ENCODE data around the gene NGEF.

Gene NGEF

DNA sequence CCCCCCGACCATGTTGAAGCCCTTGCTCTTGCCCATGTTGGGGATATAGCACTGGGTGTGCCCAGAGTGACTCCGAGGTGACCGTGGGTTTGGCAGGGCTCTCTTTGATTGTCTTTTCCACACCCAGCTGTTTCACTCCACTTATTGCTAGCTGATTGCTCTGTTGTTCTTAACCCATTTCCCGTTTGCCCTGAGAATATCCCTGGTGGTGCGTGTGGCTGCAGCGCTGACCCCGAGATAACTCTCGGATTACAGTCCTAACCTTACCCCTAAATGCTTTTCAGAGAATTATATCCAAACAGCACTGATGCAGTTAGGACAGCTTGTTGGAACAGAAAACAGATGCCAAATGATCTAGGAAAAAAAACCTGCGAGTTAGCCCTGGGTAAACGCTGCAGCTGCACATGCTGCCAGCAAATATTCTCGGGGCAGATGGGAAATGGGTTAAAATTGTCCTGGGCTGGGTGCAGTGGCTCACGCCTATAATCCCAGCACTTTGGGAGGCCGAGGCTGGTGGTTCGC lies 177.3 kb downstream of the NGEF start:
- Histone ChIP-seq H3K36me3 (ENCODE audit: insufficient read depth, low read length) (peaks cover 66% of the 10 kb centered on the region; the same call in 1 of the 2 replicates), H3K27ac (ENCODE audit: low read depth, low read length, poor library complexity, severe bottlenecking) (no peak overlapping the region), H3K9me3 (ENCODE audit: low read length) (no peaks in the 10 kb centered on the region), H3K4me2 (ENCODE audit: low read length) (no peak overlapping the region), H3K79me2 (ENCODE audit: insufficient read depth, low read length) (no peaks in the 10 kb centered on the region), H3K4me3 (ENCODE audit: low read depth, low read length, poor library complexity, severe bottlenecking) (no peak overlapping the region), H2AFZ (ENCODE audit: low read length) (no peak overlapping the region), H3K4me1 (ENCODE audit: insufficient read depth, low read length, severe bottlenecking) (peaks cover 37% of the 10 kb centered on the region), H4K20me1 (ENCODE audit: insufficient read depth, low read length) (no peaks in the 10 kb centered on the region), H3F3A (ENCODE audit: insufficient read depth, low read length) (no peaks in the 10 kb centered on the region), H3K9me2 (ENCODE audit: low read depth, low read length) (no peaks in the 10 kb centered on the region), H3K9ac (ENCODE audit: low read length) (no peak overlapping the region), H3K27me3 (ENCODE audit: insufficient read depth, low read length) (no peaks in the 10 kb centered on the region)
- TF ChIP-seq, protein P1, sequence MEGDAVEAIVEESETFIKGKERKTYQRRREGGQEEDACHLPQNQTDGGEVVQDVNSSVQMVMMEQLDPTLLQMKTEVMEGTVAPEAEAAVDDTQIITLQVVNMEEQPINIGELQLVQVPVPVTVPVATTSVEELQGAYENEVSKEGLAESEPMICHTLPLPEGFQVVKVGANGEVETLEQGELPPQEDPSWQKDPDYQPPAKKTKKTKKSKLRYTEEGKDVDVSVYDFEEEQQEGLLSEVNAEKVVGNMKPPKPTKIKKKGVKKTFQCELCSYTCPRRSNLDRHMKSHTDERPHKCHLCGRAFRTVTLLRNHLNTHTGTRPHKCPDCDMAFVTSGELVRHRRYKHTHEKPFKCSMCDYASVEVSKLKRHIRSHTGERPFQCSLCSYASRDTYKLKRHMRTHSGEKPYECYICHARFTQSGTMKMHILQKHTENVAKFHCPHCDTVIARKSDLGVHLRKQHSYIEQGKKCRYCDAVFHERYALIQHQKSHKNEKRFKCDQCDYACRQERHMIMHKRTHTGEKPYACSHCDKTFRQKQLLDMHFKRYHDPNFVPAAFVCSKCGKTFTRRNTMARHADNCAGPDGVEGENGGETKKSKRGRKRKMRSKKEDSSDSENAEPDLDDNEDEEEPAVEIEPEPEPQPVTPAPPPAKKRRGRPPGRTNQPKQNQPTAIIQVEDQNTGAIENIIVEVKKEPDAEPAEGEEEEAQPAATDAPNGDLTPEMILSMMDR (IDR thresholded peaks at IDR 0.05; ENCODE audit: low read length) = no peak
- TF ChIP-seq EZH2 (IDR thresholded peaks at IDR 0.05; ENCODE audit: borderline replicate concordance, low read length) = no peak

DNA sequence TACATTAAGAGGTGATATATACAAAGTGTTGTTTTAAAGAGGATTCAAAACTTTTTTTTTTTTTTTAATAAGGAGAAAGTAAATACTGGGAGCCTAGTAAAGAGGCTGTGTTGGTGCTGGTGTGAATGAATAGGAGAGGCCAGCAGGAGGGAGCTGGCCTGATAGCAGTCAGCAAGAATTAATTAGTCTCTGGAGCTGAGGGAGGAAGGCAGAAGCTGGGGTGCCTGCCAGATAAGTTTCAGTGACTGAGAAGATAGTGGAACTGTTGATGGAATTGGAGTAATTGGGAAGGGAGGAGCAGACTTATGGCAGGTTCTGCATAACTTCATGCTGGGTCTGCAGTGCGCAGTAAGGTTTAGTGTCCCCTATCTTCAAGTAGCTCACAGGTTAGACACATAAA lies 179.2 kb downstream of the NGEF start:
- Histone ChIP-seq H3F3A (ENCODE audit: insufficient read depth, low read length) (no peaks in the 10 kb centered on the region), H3K9me2 (ENCODE audit: low read depth, low read length) (no peaks in the 10 kb centered on the region), H3K27ac (ENCODE audit: low read depth, low read length, poor library complexity, severe bottlenecking) (no peak overlapping the region), H3K27me3 (ENCODE audit: insufficient read depth, low read length) (no peaks in the 10 kb centered on the region), H3K4me1 (ENCODE audit: insufficient read depth, low read length, severe bottlenecking) (peaks cover 22% of the 10 kb centered on the region), H4K20me1 (ENCODE audit: insufficient read depth, low read length) (no peaks in the 10 kb centered on the region), H2AFZ (ENCODE audit: low read length) (no peak overlapping the region), H3K36me3 (ENCODE audit: insufficient read depth, low read length) (peaks cover 58% of the 10 kb centered on the region; the same call in 1 of the 2 replicates), H3K9me3 (ENCODE audit: low read length) (no peaks in the 10 kb centered on the region), H3K4me3 (ENCODE audit: low read depth, low read length, poor library complexity, severe bottlenecking) (no peak overlapping the region), H3K4me2 (ENCODE audit: low read length) (no peak overlapping the region), H3K79me2 (ENCODE audit: insufficient read depth, low read length) (no peaks in the 10 kb centered on the region), H3K9ac (ENCODE audit: low read length) (no peak overlapping the region)
- TF ChIP-seq EZH2 (IDR thresholded peaks at IDR 0.05; ENCODE audit: borderline replicate concordance, low read length) = no peak
- TF ChIP-seq, protein P1 (IDR thresholded peaks at IDR 0.05; ENCODE audit: low read length) = no peak

DNA sequence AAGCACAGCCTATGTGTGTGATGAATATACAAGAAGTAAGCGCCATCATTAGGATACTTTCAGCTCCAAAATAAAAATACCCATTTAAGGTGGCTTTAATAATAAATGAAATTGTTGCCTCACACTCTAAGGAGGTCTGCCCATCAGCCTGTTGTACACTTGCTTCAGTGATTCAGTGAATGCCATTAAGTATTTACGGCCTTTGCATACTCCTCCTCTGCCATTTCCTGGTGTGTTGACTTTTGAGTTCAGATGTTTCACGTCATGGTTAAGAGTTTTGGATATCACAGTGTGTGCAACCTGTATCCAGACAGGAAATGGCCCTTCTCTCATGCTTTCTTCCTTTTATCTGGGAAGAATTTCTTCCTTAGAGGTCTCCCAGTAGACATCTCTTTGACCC lies 181.6 kb downstream of the NGEF start:
- H3K36me3 ChIP-seq (ENCODE audit: insufficient read depth, low read length) = peaks cover 50% of the 10 kb centered on the region; the same call in 1 of the 2 replicates
- H3K27me3 ChIP-seq (ENCODE audit: insufficient read depth, low read length) = no peaks in the 10 kb centered on the region
- H3K4me1 ChIP-seq (ENCODE audit: insufficient read depth, low read length, severe bottlenecking) = peaks cover under 1% of the 10 kb centered on the region
- H4K20me1 ChIP-seq (ENCODE audit: insufficient read depth, low read length) = no peaks in the 10 kb centered on the region
- no peaks in the 10 kb centered on the region for H3K79me2 ChIP-seq (ENCODE audit: insufficient read depth, low read length)
- H3K27ac ChIP-seq (ENCODE audit: low read depth, low read length, poor library complexity, severe bottlenecking) = no peak overlapping the region
- H3K9me2 ChIP-seq (ENCODE audit: low read depth, low read length) = no peaks in the 10 kb centered on the region
- TF ChIP-seq, protein P1 (IDR thresholded peaks at IDR 0.05; ENCODE audit: low read length) = no peak
- no peak for TF ChIP-seq EZH2 (IDR thresholded peaks at IDR 0.05; ENCODE audit: borderline replicate concordance, low read length)
- no peak overlapping the region for H2AFZ ChIP-seq (ENCODE audit: low read length)
- no peak overlapping the region for H3K9ac ChIP-seq (ENCODE audit: low read length)
- no peak overlapping the region for H3K4me3 ChIP-seq (ENCODE audit: low read depth, low read length, poor library complexity, severe bottlenecking)
- H3K4me2 ChIP-seq (ENCODE audit: low read length) = no peak overlapping the region
- H3F3A ChIP-seq (ENCODE audit: insufficient read depth, low read length) = no peaks in the 10 kb centered on the region
- H3K9me3 ChIP-seq (ENCODE audit: low read length) = no peaks in the 10 kb centered on the region

Measured in OCI-LY1 (cell line).